Gastroesophageal sphincter (tissue), 4 donors: ENCODE data around the gene REN. TPM values are rescaled to one million over a fixed set of nuclear protein-coding genes. Genes with fewer than 3 reads are reported as not detected.

Experiments
- ATAC-seq: fragments of 150-250 bp; one replicate; pipeline ENCODE4 v1.9.1; 2016; ENCODE audit warnings: mild to moderate bottlenecking, moderate library complexity
- H3K27ac ChIP-seq, 4 donors: fragments of 200-600 bp; sonication (generic) in 3 of 4; 1 replicate in 3 of 4; 2 replicates in 1 of 4; pipeline ENCODE4 v1.5.1; 2016 to 2019
- H3K27me3 ChIP-seq: fragments of 200-600 bp; sonication (generic); one replicate; pipeline ENCODE4 v1.5.1; 2019
- H3K36me3 ChIP-seq, 2 donors: fragments of 200-600 bp; sonication (generic); one replicate each; pipeline ENCODE4 v1.5.1; 2019; ENCODE audit warnings: control low read depth in 1 of 2
- H3K4me1 ChIP-seq, 3 donors: fragments of 200-600 bp; sonication (generic); 1 replicate in 2 of 3; 2 replicates in 1 of 3; pipeline ENCODE4 v1.5.1; 2016 to 2019; ENCODE audit warnings: control low read depth in 2 of 3
- H3K4me3 ChIP-seq, 2 donors: fragments of 200-600 bp; sonication (generic); one replicate each; pipeline ENCODE4 v1.5.1; 2019; ENCODE audit warnings: mild to moderate bottlenecking in 1 of 2, moderate library complexity in 1 of 2
- H3K9me3 ChIP-seq, 3 donors: fragments of 200-600 bp; sonication (generic); one replicate each; pipeline ENCODE4 v1.5.1; 2017 to 2019; ENCODE audit warnings: control low read depth in 2 of 3
- EP300 ChIP-seq: sonication (generic); formaldehyde crosslinking; IDR thresholded peaks from one replicate; pipeline ENCODE4 v1.6.1; 2017; ENCODE audit warnings: antibody characterized with exemption, mild to moderate bottlenecking
- POLR2A ChIP-seq, 2 donors: fragments of 450-650 bp; IDR thresholded peaks; one replicate each; pipeline ENCODE4 v1.6.1; 2017; ENCODE audit warnings: antibody characterized with exemption in 2 of 2, mild to moderate bottlenecking in 2 of 2, moderate library complexity in 1 of 2
- POLR2AphosphoS5 ChIP-seq: sonication (generic); formaldehyde crosslinking; IDR thresholded peaks from one replicate; pipeline ENCODE4 v1.6.1; 2017; ENCODE audit warnings: antibody characterized with exemption
- WGBS, 2 donors: methylation state at CpG; one replicate each; pipeline ENCODE4 v1.1.5; 2018; ENCODE audit warnings: low coverage in 1 of 2; 5-methylcytosine and 5-hydroxymethylcytosine counted together
- total RNA-seq, 4 donors: library from RNA; depleted of rRNA; stranded (reverse); fragments of >200 nt; gene quantifications; one replicate each; pipeline ENCODE4 v1.1.0, GENCODE V29; 2016
- TF ChIP-seq, protein P1 (sequence below), 4 experiments: fragments of 200-600 bp in 2 of 4; fragments of 450-650 bp in 2 of 4; sonication (generic) in 1 of 4; IDR thresholded peaks; one replicate each; pipeline ENCODE4 v1.5.1; 2017 to 2019; ENCODE audit warnings: antibody characterized with exemption in 4 of 4, mild to moderate bottlenecking in 2 of 4, moderate library complexity in 2 of 4

REN gene
- total RNA-seq, 4 donors from 2014 or later: not detected

DNA sequence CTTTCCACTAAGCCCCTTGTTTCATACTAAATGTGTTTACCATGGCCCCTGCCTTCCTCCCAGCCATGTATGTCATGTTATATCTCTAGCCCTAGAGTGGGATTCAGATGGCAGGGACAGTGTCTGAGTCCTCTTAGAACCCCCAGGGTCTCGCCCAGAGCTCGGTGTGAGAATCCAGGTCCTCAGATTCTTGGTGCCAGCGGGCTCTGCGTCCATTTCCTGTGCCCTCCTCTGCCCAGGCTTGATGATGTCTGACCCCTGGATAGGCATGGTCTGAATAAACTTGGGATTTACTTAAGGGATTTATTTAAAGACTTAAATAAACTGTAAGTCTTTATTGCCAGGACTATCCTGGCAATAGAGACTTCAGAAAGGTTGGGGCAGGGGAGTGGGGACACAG is 36.3 kb upstream of the REN start:
- TF ChIP-seq POLR2A (IDR thresholded peaks at IDR 0.05) (no peak), EP300 (no peak), POLR2AphosphoS5 (no peak)
- TF ChIP-seq, protein P1, sequence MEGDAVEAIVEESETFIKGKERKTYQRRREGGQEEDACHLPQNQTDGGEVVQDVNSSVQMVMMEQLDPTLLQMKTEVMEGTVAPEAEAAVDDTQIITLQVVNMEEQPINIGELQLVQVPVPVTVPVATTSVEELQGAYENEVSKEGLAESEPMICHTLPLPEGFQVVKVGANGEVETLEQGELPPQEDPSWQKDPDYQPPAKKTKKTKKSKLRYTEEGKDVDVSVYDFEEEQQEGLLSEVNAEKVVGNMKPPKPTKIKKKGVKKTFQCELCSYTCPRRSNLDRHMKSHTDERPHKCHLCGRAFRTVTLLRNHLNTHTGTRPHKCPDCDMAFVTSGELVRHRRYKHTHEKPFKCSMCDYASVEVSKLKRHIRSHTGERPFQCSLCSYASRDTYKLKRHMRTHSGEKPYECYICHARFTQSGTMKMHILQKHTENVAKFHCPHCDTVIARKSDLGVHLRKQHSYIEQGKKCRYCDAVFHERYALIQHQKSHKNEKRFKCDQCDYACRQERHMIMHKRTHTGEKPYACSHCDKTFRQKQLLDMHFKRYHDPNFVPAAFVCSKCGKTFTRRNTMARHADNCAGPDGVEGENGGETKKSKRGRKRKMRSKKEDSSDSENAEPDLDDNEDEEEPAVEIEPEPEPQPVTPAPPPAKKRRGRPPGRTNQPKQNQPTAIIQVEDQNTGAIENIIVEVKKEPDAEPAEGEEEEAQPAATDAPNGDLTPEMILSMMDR (IDR thresholded peaks at IDR 0.05): no peak
- H3K36me3 ChIP-seq: no peaks in the 10 kb centered on the region
- H3K27ac ChIP-seq: no peak overlapping the region
- no peak for ATAC-seq
- no peak overlapping the region for H3K4me3 ChIP-seq
- peaks cover 0 to 9% (median 0%) of the 10 kb centered on the region in 3 donors for H3K4me1 ChIP-seq
- no peaks in the 10 kb centered on the region for H3K9me3 ChIP-seq
- H3K27me3 ChIP-seq: peaks cover 83% of the 10 kb centered on the region
- 76% methylated on average over 3 of the region's 4 CpGs; no CpG with 5 or more reads in 1 of the 2 donors for WGBS, 2 donors

DNA sequence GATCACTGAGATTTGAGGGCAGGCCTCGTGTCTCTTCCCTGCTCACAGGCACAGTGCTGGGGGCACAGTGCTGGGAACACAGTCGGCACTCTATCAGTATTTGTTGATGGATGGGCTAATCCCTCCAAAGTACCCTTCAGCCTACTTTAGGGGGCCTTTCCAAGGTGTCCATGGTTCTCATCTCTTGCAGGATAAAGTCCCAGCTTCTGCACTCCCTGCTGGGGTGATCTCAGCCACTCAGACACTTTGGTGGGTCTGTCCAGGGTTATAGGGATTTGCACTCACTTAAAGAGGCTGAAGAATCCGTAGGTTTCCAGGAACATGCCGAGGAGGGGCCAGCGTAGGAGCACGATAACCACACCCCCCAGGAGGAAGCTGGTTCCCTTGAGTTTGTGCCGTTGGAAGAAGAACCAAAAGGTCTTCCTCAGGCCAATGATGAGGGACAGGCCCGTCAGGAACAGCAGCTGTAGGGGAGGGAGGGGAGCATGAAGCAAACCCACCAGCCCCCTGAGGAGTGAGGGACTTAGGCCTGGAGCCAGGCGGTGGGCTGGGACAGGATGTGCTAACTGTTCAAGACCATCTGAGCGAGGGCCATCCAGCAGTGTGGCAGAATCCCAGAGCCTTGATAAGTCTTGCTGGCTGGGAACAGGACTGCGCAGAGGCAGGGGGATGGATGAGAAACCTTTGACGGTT is 35.4 kb upstream of the REN start:
- no peaks in the 10 kb centered on the region for H3K36me3 ChIP-seq
- H3K27me3 ChIP-seq: peaks cover 83% of the 10 kb centered on the region
- no peak overlapping the region for H3K27ac ChIP-seq

DNA sequence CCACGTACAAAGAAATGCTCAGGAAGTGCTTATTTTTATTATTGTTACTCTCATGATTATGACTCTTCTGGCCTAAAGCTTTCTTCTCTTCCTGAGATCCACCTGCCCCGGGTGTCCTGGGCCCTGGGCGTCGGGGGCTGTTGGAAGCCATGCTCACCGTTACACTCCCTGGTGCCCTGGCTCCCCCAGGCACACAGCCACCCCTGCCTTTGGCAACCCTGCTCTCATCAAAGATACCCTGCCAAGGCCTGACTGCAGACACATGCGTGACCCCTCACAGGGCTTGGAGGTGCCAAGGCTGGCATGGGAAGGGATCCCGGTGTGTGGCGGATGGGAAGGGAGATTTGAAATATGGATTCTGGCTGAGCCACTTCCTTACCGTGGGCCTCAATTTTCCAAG is 33.4 kb upstream of the REN start:
- whole genome bisulfite sequencing, 2 donors: 74 to 92% methylated on average over 2 to 6 of the region's 9 CpGs
- ATAC-seq: no peak
- peaks cover 86% of the 10 kb centered on the region for H3K27me3 ChIP-seq

More for the DNA sequence above, 35.4 kb upstream of the REN start:
- WGBS, 2 donors: 65 to 100% methylated on average over 1 to 7 of the region's 12 CpGs
- Histone ChIP-seq H3K4me1 (peaks cover 0 to under 1% (median 0%) of the 10 kb centered on the region in 3 donors), H3K9me3 (no peaks in the 10 kb centered on the region), H3K4me3 (no peak overlapping the region)
- no peak for ATAC-seq
- TF ChIP-seq, protein P1 (IDR thresholded peaks at IDR 0.05): no peak
- TF ChIP-seq POLR2AphosphoS5 (no peak), EP300 (no peak), POLR2A (IDR thresholded peaks at IDR 0.05) (no peak)

DNA sequence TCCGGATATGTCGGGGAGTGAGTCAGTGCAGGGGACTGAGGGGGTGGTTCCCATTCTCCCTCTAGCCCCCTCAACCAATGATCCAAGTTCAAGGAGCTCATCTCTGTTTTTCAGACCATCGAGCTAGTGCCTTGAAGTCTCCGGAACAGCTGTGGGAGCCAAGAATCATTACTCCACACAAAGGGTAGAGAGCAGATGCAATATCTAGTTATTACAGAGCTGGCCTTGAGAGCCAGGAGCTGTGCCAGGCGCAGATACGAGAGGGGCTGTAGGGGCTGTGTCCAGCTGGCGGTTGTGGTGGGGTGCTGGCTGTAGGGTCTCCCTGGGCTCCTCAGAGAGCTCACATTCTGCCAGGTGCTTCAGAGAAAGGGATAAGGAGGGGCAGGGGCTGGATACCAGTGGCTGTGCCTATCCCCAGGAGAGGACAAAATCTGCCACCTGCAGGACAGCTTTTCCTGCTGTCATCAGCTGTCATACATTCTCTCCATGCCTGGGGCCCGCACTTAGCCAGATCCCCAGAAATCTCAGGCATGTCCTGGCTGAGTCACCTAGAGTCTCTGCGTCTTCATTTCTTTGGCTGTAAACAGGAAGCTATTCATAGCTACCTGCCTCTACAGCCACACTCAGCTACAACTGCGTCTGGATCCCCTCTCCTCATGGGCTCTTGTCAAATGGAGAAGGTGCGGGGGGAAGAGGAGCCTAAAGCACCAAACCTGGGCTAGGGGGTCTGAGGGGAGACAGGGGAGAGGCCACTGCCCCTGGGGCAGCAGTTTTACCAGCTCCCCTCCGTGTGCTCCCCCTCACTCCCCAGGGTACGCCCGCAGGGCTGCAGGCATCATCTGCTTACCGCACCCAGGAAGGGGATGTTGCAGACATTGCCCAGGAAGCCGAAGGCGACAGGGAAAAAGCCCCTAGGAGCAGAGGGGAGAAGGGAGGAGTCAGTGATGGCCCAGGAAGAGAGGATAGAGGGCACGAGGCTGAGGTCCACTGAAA is 32.5 kb upstream of the REN start:
- Histone ChIP-seq H3K27ac (no peak overlapping the region), H3K27me3 (peaks cover 84% of the 10 kb centered on the region), H3K4me1 (no peaks in the 10 kb centered on the region), H3K4me3 (no peak overlapping the region), H3K36me3 (no peaks in the 10 kb centered on the region), H3K9me3 (no peaks in the 10 kb centered on the region)
- TF ChIP-seq, protein P1 (IDR thresholded peaks at IDR 0.05): no peak
- TF ChIP-seq POLR2A (IDR thresholded peaks at IDR 0.05): no peak
- TF ChIP-seq POLR2AphosphoS5: no peak
- TF ChIP-seq EP300: no peak
- 28 to 52% methylated on average over 2 to 7 of the region's 18 CpGs for WGBS, 2 donors
- no peak for ATAC-seq

More for the DNA sequence above, 33.4 kb upstream of the REN start:
- H3K4me3 ChIP-seq: no peak overlapping the region
- no peaks in the 10 kb centered on the region for H3K4me1 ChIP-seq
- TF ChIP-seq, protein P1 (IDR thresholded peaks at IDR 0.05): no peak
- TF ChIP-seq POLR2AphosphoS5 (no peak), EP300 (no peak), POLR2A (IDR thresholded peaks at IDR 0.05) (no peak)
- no peaks in the 10 kb centered on the region for H3K9me3 ChIP-seq
- no peak overlapping the region for H3K27ac ChIP-seq
- no peaks in the 10 kb centered on the region for H3K36me3 ChIP-seq
